HepG2 (cell line): ENCODE data around the gene TBC1D21. TPM values are rescaled to one million over a fixed set of nuclear protein-coding genes. Genes with fewer than 3 reads are reported as not detected.

Source experiments
- TCF7 ChIP-seq: sonication (generic); IDR thresholded peaks from 2 replicates; pipeline ENCODE4 v1.6.1; 2016; ENCODE audit warnings: antibody characterized with exemption, low read depth
- TOE1 ChIP-seq: sonication (generic); formaldehyde crosslinking; IDR thresholded peaks from 2 replicates; pipeline ENCODE4 v1.4.0; 2020; ENCODE audit warnings: mild to moderate bottlenecking, missing genetic modification reagents
- ZNF296 ChIP-seq: sonication (generic); formaldehyde crosslinking; conservative IDR thresholded peaks from 2 replicates; pipeline ENCODE4 v1.5.0; 2020; ENCODE audit warnings: mild to moderate bottlenecking, missing genetic modification reagents
- ZNF670 ChIP-seq: sonication (generic); formaldehyde crosslinking; IDR thresholded peaks from 2 replicates; pipeline ENCODE4 v1.8.0; 2022; ENCODE audit warnings: mild to moderate bottlenecking, missing genetic modification reagents, borderline replicate concordance
- polyA plus RNA-seq, 8 experiments: library from polyadenylated mRNA; depleted of rRNA in 3 of 8; stranded (reverse) in 7 of 8; unstranded in 1 of 8; fragments of >200 nt; fragmentation: Illumina TruSeq in 4 of 8; extraction: Trizol in 4 of 8; gene quantifications; 2 replicates each; pipeline versions ENCODE4 v1.2.1 to v1.2.3, GENCODE V29; 2011 to 2016; ENCODE audit warnings: low read depth in 4 of 8, missing spikeins in 1 of 8, mixed read lengths in 1 of 8; ENCODE audit not compliant: insufficient read depth in 1 of 8
- total RNA-seq, 5 experiments: library from RNA; depleted of rRNA; stranded (reverse); fragments of >200 nt; fragmentation: Illumina TruSeq; extraction: Trizol; gene quantifications; 2 replicates each; pipeline ENCODE4 v1.2.3, GENCODE V29; 2016; ENCODE audit warnings: low read depth in 1 of 5
- TF ChIP-seq, protein P1 (sequence below): sonication (generic); formaldehyde crosslinking; IDR thresholded peaks from 2 replicates; pipeline ENCODE4 v1.4.0; 2020; ENCODE audit warnings: missing genetic modification reagents
- TF ChIP-seq, protein P2 (sequence below): IDR thresholded peaks from 2 replicates; pipeline ENCODE4 v1.6.1; 2012; ENCODE audit warnings: low read depth, low read length, improper control_type of control experiment
- TF ChIP-seq, protein P3 (sequence below): sonication (generic); formaldehyde crosslinking; IDR thresholded peaks from 2 replicates; pipeline ENCODE4 v1.4.0; 2020; ENCODE audit warnings: missing genetic modification reagents

TBC1D21 gene
- total and polyA plus RNA-seq, 2 of the 13 experiments (the other 11 are each of a cell fraction or from before 2014, with no cell fraction given): not detected

DNA sequence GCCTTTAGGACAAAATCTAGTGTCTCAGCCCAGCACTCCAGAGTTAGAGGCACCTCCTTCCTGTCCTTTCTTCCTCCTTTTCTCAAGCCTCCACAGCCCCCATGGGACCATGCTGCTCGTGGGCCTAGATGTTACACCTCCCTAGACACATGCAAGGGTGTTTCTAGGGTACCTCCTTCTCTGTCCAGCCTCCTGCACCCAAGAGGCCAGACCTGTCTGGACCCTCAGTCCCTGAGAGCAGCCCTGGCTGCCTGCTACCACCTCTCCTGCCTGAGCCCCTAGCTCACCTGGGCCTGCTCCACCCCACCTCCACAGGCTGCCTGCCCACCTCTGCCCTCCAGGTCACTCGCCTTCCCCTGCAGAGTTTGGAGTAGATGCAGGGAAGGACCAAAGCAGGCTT lies 58.1 kb downstream of the TBC1D21 start (continued):
- TF ChIP-seq, protein P1, sequence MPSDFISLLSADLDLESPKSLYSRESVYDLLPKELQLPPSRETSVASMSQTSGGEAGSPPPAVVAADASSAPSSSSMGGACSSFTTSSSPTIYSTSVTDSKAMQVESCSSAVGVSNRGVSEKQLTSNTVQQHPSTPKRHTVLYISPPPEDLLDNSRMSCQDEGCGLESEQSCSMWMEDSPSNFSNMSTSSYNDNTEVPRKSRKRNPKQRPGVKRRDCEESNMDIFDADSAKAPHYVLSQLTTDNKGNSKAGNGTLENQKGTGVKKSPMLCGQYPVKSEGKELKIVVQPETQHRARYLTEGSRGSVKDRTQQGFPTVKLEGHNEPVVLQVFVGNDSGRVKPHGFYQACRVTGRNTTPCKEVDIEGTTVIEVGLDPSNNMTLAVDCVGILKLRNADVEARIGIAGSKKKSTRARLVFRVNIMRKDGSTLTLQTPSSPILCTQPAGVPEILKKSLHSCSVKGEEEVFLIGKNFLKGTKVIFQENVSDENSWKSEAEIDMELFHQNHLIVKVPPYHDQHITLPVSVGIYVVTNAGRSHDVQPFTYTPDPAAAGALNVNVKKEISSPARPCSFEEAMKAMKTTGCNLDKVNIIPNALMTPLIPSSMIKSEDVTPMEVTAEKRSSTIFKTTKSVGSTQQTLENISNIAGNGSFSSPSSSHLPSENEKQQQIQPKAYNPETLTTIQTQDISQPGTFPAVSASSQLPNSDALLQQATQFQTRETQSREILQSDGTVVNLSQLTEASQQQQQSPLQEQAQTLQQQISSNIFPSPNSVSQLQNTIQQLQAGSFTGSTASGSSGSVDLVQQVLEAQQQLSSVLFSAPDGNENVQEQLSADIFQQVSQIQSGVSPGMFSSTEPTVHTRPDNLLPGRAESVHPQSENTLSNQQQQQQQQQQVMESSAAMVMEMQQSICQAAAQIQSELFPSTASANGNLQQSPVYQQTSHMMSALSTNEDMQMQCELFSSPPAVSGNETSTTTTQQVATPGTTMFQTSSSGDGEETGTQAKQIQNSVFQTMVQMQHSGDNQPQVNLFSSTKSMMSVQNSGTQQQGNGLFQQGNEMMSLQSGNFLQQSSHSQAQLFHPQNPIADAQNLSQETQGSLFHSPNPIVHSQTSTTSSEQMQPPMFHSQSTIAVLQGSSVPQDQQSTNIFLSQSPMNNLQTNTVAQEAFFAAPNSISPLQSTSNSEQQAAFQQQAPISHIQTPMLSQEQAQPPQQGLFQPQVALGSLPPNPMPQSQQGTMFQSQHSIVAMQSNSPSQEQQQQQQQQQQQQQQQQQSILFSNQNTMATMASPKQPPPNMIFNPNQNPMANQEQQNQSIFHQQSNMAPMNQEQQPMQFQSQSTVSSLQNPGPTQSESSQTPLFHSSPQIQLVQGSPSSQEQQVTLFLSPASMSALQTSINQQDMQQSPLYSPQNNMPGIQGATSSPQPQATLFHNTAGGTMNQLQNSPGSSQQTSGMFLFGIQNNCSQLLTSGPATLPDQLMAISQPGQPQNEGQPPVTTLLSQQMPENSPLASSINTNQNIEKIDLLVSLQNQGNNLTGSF (CRISPR knock-in tag): no peak
- TF ChIP-seq TCF7 (no peak), TOE1 (no peak), ZNF296 (CRISPR knock-in tag) (no peak), ZNF670 (CRISPR knock-in tag) (no peak)
- TF ChIP-seq, protein P2, sequence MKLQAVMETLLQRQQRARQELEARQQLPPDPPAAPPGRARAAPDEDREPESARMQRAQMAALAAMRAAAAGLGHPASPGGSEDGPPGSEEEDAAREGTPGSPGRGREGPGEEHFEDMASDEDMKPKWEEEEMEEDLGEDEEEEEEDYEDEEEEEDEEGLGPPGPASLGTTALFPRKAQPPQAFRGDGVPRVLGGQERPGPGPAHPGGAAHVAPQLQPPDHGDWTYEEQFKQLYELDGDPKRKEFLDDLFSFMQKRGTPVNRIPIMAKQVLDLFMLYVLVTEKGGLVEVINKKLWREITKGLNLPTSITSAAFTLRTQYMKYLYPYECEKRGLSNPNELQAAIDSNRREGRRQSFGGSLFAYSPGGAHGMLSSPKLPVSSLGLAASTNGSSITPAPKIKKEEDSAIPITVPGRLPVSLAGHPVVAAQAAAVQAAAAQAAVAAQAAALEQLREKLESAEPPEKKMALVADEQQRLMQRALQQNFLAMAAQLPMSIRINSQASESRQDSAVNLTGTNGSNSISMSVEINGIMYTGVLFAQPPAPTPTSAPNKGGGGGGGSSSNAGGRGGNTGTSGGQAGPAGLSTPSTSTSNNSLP: no peak
- TF ChIP-seq, protein P3, sequence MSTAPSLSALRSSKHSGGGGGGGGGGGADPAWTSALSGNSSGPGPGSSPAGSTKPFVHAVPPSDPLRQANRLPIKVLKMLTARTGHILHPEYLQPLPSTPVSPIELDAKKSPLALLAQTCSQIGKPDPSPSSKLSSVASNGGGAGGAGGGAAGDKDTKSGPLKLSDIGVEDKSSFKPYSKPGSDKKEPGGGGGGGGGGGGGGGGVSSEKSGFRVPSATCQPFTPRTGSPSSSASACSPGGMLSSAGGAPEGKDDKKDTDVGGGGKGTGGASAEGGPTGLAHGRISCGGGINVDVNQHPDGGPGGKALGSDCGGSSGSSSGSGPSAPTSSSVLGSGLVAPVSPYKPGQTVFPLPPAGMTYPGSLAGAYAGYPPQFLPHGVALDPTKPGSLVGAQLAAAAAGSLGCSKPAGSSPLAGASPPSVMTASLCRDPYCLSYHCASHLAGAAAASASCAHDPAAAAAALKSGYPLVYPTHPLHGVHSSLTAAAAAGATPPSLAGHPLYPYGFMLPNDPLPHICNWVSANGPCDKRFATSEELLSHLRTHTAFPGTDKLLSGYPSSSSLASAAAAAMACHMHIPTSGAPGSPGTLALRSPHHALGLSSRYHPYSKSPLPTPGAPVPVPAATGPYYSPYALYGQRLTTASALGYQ (CRISPR knock-in tag): no peak
